K562 (cell line): ENCODE results near the gene WIPF2. TPM values are rescaled to one million over a fixed set of nuclear protein-coding genes. Genes with fewer than 3 reads are reported as not detected.
A peak's percentile ranks its signal among the peaks of the same experiment; 100 is the strongest.

ENCODE experiments used
- CXXC5 ChIP-seq: fragments of 250-450 bp; sonication (Bioruptor Pico); IDR thresholded peaks from 2 replicates; pipeline ENCODE4 v1.8.0; 2022; ENCODE audit warnings: inconsistent platforms, mild to moderate bottlenecking, moderate library complexity
- DPF2 ChIP-seq: fragments of 450-650 bp; IDR thresholded peaks from 2 replicates; pipeline ENCODE4 v1.6.1; 2016
- EGR1 ChIP-seq: fragments of 450-650 bp; conservative IDR thresholded peaks from 2 replicates; pipeline ENCODE4 v1.6.1; 2017; ENCODE audit warnings: mild to moderate bottlenecking
- HSF4 ChIP-seq: fragments of 250-450 bp; sonication (Bioruptor Pico); IDR thresholded peaks from 2 replicates; pipeline ENCODE4 v2.1.2; 2022; ENCODE audit warnings: mild to moderate bottlenecking, moderate library complexity, borderline replicate concordance
- KLF10 ChIP-seq: fragments of 250-450 bp; sonication (Bioruptor Pico); IDR thresholded peaks from 2 replicates; pipeline ENCODE4 v1.6.1; 2021; ENCODE audit warnings: matching md5 sums
- NFIC ChIP-seq: fragments of 450-650 bp; IDR thresholded peaks from 2 replicates; pipeline ENCODE4 v1.6.1; 2017; ENCODE audit warnings: mild to moderate bottlenecking, inconsistent platforms
- PTTG1 ChIP-seq: fragments of 450-650 bp; IDR thresholded peaks from 2 replicates; pipeline ENCODE4 v1.6.1; 2016; ENCODE audit warnings: low read depth, mild to moderate bottlenecking, missing genetic modification characterization, missing compliant biosample characterization
- SREBF1 ChIP-seq: fragments of 150-350 bp; IDR thresholded peaks from 2 replicates; pipeline ENCODE4 v1.6.1; 2014; ENCODE audit warnings: antibody characterized with exemption, low read depth, low read length, borderline replicate concordance
- SRSF7 ChIP-seq: fragments of 200-400 bp; formaldehyde crosslinking; optimal IDR thresholded peaks from 2 replicates; pipeline ENCODE3; 2017; ENCODE audit warnings: mild to moderate bottlenecking, low read depth, low read length
- ZFPM2 ChIP-seq: fragments of 250-450 bp; sonication (Bioruptor Pico); IDR thresholded peaks from 2 replicates; pipeline ENCODE4 v1.5.1; 2022; ENCODE audit warnings: mild to moderate bottlenecking
- ZNF174 ChIP-seq: fragments of 250-450 bp; sonication (Bioruptor Pico); IDR thresholded peaks from 2 replicates; pipeline ENCODE4 v1.4.0; 2020; ENCODE audit warnings: mild to moderate bottlenecking
- ZNF785 ChIP-seq: fragments of 250-450 bp; sonication (Bioruptor Pico); IDR thresholded peaks from 2 replicates; pipeline ENCODE4 v1.4.0; 2020; ENCODE audit warnings: mild to moderate bottlenecking
- polyA plus RNA-seq, 8 experiments: library from polyadenylated mRNA; depleted of rRNA in 4 of 8; stranded (reverse) in 5 of 8; unstranded in 3 of 8; fragments of >200 nt; fragmentation: Nextera tagmentation in 2 of 8; fragmentation: Illumina TruSeq in 1 of 8; extraction: Ambion mirVana in 2 of 8; extraction: Trizol in 1 of 8; gene quantifications; 2 replicates each; pipeline versions ENCODE4 v1.2.1 to v1.2.3, GENCODE V29; 2011 to 2014; ENCODE audit warnings: inconsistent platforms in 1 of 8, missing spikeins in 1 of 8
- total RNA-seq, 7 experiments: library from RNA; depleted of rRNA in 6 of 7; stranded (reverse); fragments of >200 nt in 6 of 7; fragmentation: Illumina TruSeq in 2 of 7; extraction: Trizol in 2 of 7; gene quantifications; 2 replicates each; pipeline versions ENCODE4 v1.2.1 to v1.2.3, GENCODE V29; 2011 to 2021; ENCODE audit warnings: low replicate concordance in 1 of 7
- TF ChIP-seq, protein P1 (sequence below): fragments of 450-650 bp; IDR thresholded peaks from 2 replicates; pipeline ENCODE4 v1.6.1; 2017; ENCODE audit warnings: antibody characterized with exemption, mild to moderate bottlenecking
- TF ChIP-seq, protein P2 (sequence below), 2 experiments: fragments of 450-650 bp; formaldehyde crosslinking in 1 of 2; IDR thresholded peaks; 2 replicates each; pipeline versions ENCODE4 v1.4.0 to v1.6.1; 2014 to 2020; ENCODE audit warnings: mild to moderate bottlenecking in 2 of 2, borderline replicate concordance in 1 of 2, low read depth in 1 of 2
- TF ChIP-seq, protein P3 (sequence below): fragments of 200-800 bp; sonication (Bioruptor generic); IDR thresholded peaks from 2 replicates; pipeline ENCODE4 v1.6.1; 2017; ENCODE audit warnings: missing genetic modification characterization, missing compliant biosample characterization

The WIPF2 gene
- total and polyA plus RNA-seq, 9 of the 15 experiments (the other 6 are each of a cell fraction or from before 2014, with no cell fraction given): 3.6 to 15.0 (median 5.3) TPM

DNA sequence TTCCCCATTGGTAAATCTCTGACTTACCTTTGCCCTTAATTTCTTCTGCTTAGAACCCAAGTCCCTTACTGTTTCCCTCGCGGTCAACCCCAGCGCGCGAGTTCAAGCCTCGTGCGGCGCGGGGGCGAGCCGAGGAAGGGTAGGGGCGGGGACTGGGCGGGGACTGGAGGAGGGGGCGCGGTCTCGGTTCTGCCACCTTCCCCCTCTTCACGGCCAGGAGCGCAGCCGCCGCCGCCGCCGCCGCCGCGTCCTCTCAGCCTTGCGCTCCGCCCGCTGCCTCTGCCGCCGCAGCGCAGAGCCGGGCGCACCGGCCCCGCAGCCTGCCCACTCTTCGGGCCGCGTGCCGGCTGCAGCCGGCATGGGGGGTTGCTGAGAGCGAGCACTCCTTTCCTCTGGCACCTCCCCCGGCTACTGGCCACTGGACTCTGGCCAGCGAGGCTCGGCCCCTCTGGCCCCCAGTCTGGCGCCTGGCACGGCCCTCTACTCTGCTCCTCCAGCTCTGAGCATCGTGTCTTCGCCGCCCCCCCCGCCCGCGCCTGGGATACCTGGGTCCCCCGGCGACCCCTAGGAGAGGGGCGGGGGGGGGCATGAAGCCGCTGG is 41.7 kb upstream of the WIPF2 start, which contains the start of gene RAPGEFL1 (continued):
- TF ChIP-seq, protein P1, sequence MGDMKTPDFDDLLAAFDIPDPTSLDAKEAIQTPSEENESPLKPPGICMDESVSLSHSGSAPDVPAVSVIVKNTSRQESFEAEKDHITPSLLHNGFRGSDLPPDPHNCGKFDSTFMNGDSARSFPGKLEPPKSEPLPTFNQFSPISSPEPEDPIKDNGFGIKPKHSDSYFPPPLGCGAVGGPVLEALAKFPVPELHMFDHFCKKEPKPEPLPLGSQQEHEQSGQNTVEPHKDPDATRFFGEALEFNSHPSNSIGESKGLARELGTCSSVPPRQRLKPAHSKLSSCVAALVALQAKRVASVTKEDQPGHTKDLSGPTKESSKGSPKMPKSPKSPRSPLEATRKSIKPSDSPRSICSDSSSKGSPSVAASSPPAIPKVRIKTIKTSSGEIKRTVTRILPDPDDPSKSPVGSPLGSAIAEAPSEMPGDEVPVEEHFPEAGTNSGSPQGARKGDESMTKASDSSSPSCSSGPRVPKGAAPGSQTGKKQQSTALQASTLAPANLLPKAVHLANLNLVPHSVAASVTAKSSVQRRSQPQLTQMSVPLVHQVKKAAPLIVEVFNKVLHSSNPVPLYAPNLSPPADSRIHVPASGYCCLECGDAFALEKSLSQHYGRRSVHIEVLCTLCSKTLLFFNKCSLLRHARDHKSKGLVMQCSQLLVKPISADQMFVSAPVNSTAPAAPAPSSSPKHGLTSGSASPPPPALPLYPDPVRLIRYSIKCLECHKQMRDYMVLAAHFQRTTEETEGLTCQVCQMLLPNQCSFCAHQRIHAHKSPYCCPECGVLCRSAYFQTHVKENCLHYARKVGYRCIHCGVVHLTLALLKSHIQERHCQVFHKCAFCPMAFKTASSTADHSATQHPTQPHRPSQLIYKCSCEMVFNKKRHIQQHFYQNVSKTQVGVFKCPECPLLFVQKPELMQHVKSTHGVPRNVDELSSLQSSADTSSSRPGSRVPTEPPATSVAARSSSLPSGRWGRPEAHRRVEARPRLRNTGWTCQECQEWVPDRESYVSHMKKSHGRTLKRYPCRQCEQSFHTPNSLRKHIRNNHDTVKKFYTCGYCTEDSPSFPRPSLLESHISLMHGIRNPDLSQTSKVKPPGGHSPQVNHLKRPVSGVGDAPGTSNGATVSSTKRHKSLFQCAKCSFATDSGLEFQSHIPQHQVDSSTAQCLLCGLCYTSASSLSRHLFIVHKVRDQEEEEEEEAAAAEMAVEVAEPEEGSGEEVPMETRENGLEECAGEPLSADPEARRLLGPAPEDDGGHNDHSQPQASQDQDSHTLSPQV: peak; percentile 67
- no peak for TF ChIP-seq KLF10 (CRISPR knock-in tag)
- TF ChIP-seq SREBF1: no peak
- no peak for TF ChIP-seq DPF2
- peak; percentile 73 for TF ChIP-seq CXXC5 (CRISPR knock-in tag)
- peak; percentile 63 for TF ChIP-seq NFIC
- no peak for TF ChIP-seq ZNF785
- TF ChIP-seq PTTG1: no peak
- TF ChIP-seq, protein P2, sequence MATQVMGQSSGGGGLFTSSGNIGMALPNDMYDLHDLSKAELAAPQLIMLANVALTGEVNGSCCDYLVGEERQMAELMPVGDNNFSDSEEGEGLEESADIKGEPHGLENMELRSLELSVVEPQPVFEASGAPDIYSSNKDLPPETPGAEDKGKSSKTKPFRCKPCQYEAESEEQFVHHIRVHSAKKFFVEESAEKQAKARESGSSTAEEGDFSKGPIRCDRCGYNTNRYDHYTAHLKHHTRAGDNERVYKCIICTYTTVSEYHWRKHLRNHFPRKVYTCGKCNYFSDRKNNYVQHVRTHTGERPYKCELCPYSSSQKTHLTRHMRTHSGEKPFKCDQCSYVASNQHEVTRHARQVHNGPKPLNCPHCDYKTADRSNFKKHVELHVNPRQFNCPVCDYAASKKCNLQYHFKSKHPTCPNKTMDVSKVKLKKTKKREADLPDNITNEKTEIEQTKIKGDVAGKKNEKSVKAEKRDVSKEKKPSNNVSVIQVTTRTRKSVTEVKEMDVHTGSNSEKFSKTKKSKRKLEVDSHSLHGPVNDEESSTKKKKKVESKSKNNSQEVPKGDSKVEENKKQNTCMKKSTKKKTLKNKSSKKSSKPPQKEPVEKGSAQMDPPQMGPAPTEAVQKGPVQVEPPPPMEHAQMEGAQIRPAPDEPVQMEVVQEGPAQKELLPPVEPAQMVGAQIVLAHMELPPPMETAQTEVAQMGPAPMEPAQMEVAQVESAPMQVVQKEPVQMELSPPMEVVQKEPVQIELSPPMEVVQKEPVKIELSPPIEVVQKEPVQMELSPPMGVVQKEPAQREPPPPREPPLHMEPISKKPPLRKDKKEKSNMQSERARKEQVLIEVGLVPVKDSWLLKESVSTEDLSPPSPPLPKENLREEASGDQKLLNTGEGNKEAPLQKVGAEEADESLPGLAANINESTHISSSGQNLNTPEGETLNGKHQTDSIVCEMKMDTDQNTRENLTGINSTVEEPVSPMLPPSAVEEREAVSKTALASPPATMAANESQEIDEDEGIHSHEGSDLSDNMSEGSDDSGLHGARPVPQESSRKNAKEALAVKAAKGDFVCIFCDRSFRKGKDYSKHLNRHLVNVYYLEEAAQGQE (IDR thresholded peaks at IDR 0.05; ENCODE audit: borderline replicate concordance): 0 out of 2 replicates have a peak, but pooled peaks have one; percentile 10
- TF ChIP-seq, protein P2 (CRISPR knock-in tag; IDR thresholded peaks at IDR 0.05; ENCODE audit: low read depth): no peak
- TF ChIP-seq HSF4 (CRISPR knock-in tag): no peak
- TF ChIP-seq ZFPM2 (CRISPR knock-in tag): no peak
- no peak for TF ChIP-seq ZNF174
- TF ChIP-seq SRSF7: no peak
- TF ChIP-seq, protein P3, sequence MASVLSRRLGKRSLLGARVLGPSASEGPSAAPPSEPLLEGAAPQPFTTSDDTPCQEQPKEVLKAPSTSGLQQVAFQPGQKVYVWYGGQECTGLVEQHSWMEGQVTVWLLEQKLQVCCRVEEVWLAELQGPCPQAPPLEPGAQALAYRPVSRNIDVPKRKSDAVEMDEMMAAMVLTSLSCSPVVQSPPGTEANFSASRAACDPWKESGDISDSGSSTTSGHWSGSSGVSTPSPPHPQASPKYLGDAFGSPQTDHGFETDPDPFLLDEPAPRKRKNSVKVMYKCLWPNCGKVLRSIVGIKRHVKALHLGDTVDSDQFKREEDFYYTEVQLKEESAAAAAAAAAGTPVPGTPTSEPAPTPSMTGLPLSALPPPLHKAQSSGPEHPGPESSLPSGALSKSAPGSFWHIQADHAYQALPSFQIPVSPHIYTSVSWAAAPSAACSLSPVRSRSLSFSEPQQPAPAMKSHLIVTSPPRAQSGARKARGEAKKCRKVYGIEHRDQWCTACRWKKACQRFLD: no peak
- peak; percentile 92 for TF ChIP-seq EGR1
